ENCODE results near the gene DDIT3.

Gene DDIT3

GRCh38 chr12:57467915-57468314 lies 52.4 kb downstream of the DDIT3 start:
- DNase-seq (ENCODE audit: low read depth in 2 of 2): no peak

DNA sequence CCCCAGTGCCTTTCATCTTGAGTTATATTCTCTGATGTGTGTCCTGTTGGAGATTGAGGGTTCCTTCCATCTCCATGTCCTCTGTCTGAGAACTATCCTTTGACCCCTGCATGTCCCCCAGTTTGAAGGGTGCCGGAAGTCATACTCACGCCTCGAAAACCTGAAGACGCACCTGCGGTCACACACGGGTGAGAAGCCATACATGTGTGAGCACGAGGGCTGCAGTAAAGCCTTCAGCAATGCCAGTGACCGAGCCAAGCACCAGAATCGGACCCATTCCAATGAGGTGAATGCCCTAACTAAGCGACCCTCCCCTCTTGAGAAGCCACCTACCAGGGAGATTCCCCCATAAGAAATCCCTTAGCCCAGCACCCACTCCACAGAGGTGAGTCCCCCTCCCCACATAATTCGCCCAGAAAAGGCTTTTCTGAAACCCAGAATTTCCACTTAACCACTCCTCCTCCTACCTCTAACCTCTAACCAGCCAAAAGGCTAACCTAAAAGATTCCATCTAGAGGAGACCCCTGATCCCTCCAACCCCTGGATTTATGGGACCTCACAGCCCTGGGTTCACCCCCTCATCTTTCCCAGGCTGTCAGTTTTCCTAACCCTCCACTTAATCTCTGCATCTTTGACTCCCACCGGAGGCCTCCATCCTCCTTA lies 53.0 kb downstream of the DDIT3 start:
- no peak for DNase-seq (ENCODE audit: low read depth in 2 of 2)
